NB4 (cell line): ENCODE data around the gene BAZ2A.

Experiments used
- CTCF ChIP-seq: IDR thresholded peaks from one replicate; pipeline ENCODE4 v1.5.1; 2012; ENCODE audit warnings: low read depth, low read length
- MYC ChIP-seq: IDR thresholded peaks from 2 replicates; pipeline ENCODE4 v1.6.1; 2011; ENCODE audit warnings: low read depth, low read length
- POLR2A ChIP-seq: IDR thresholded peaks from 2 replicates; pipeline ENCODE4 v1.6.1; 2011; ENCODE audit warnings: mild to moderate bottlenecking; ENCODE audit not compliant: insufficient read length; ENCODE audit errors: extremely low read depth

- TF ChIP-seq CTCF (no peak), POLR2A (no peak), MYC (no peak)
Observed at GRCh38 chr12:56677680-56678079, 47.6 kb upstream of the BAZ2A start.
